ENCODE data around the gene CCR9.

Gene CCR9

DNA sequence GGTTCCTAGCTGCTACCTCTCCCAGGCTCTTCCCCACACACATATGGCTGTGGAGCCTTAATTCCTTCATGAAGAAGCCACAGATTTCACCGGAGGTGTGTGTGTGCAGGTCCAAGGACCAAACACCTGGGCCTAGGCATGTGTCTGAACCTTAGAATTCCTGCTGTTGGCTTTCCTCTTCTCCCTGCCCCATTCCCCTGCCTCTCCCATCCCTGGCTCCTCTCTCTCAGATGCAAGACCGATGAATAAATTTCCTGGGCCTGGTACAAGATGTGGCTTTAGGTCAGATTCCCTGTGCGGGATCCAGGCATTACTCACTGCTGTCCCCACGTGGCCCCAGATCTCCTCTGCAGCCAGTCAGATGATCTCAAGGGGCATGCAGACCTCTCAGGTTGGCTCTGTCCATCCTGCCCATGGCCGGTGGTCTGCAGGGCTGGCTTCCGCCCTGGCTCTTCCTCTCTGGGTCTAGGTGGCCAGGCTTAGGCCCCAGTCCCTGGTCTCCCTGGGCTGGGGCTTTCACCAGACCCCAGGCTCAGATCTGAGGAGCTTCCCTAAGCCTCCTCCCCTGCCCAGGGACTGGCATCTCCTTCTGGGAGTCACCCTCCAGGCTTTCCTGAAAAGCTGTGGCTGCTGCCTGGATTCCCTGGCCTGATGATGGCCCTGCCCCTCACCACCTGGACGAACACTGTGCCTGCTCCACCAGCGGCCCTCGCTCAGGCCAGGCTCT, 20.5 kb downstream of the CCR9 start:
- no peak overlapping the region for H3K27ac ChIP-seq (ENCODE audit: low read depth, low read length)
- no peaks in the 10 kb centered on the region for H3K9me3 ChIP-seq (ENCODE audit: insufficient read depth, low read length)
- no peak for TF ChIP-seq EZH2phosphoT487 (conservative IDR thresholded peaks at IDR 0.05; ENCODE audit: low read length)
- TF ChIP-seq, protein P1, sequence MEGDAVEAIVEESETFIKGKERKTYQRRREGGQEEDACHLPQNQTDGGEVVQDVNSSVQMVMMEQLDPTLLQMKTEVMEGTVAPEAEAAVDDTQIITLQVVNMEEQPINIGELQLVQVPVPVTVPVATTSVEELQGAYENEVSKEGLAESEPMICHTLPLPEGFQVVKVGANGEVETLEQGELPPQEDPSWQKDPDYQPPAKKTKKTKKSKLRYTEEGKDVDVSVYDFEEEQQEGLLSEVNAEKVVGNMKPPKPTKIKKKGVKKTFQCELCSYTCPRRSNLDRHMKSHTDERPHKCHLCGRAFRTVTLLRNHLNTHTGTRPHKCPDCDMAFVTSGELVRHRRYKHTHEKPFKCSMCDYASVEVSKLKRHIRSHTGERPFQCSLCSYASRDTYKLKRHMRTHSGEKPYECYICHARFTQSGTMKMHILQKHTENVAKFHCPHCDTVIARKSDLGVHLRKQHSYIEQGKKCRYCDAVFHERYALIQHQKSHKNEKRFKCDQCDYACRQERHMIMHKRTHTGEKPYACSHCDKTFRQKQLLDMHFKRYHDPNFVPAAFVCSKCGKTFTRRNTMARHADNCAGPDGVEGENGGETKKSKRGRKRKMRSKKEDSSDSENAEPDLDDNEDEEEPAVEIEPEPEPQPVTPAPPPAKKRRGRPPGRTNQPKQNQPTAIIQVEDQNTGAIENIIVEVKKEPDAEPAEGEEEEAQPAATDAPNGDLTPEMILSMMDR (IDR thresholded peaks at IDR 0.05; ENCODE audit: insufficient read depth, low read length, poor library complexity, severe bottlenecking): peak; percentile 42
- no peaks in the 10 kb centered on the region for H3K79me2 ChIP-seq (ENCODE audit: insufficient read depth, low read length)
- H3K9ac ChIP-seq (ENCODE audit: low read length): no peak overlapping the region
- no peaks in the 10 kb centered on the region for H3F3A ChIP-seq (ENCODE audit: insufficient read depth)
- H3K9me2 ChIP-seq (replicated peaks; ENCODE audit: insufficient read depth, low read length): no peaks in the 10 kb centered on the region
- no peak overlapping the region for H2AFZ ChIP-seq (ENCODE audit: low read depth, low read length, severe bottlenecking)
- H3K4me3 ChIP-seq (ENCODE audit: insufficient read depth, low read length, poor library complexity, severe bottlenecking): no peak overlapping the region
- no peaks in the 10 kb centered on the region for H4K20me1 ChIP-seq (ENCODE audit: low read depth, low read length)
- no peaks in the 10 kb centered on the region for H3K27me3 ChIP-seq (ENCODE audit: low read length)
- H3K4me2 ChIP-seq (ENCODE audit: low read depth, low read length, poor library complexity, severe bottlenecking): no peak overlapping the region
- H3K36me3 ChIP-seq (ENCODE audit: low read length): no peaks in the 10 kb centered on the region

- Histone ChIP-seq H3K4me3 (ENCODE audit: insufficient read depth, low read length, poor library complexity, severe bottlenecking) (no peak overlapping the region), H3K36me3 (ENCODE audit: low read length) (no peaks in the 10 kb centered on the region), H2AFZ (ENCODE audit: low read depth, low read length, severe bottlenecking) (no peak overlapping the region), H3K27ac (ENCODE audit: low read depth, low read length) (no peak overlapping the region), H3K79me2 (ENCODE audit: insufficient read depth, low read length) (no peaks in the 10 kb centered on the region), H3F3A (ENCODE audit: insufficient read depth) (no peaks in the 10 kb centered on the region), H3K4me2 (ENCODE audit: low read depth, low read length, poor library complexity, severe bottlenecking) (no peak overlapping the region), H3K9ac (ENCODE audit: low read length) (no peak overlapping the region), H3K27me3 (ENCODE audit: low read length) (no peaks in the 10 kb centered on the region), H4K20me1 (ENCODE audit: low read depth, low read length) (no peaks in the 10 kb centered on the region), H3K9me3 (ENCODE audit: insufficient read depth, low read length) (no peaks in the 10 kb centered on the region), H3K9me2 (replicated peaks; ENCODE audit: insufficient read depth, low read length) (no peaks in the 10 kb centered on the region)
- no peak for TF ChIP-seq EZH2phosphoT487 (conservative IDR thresholded peaks at IDR 0.05; ENCODE audit: low read length)
- TF ChIP-seq, protein P1 (IDR thresholded peaks at IDR 0.05; ENCODE audit: insufficient read depth, low read length, poor library complexity, severe bottlenecking): no peak
Observed at GRCh38 chr3:45907769-45908705, 21.7 kb downstream of the CCR9 start.

DNA sequence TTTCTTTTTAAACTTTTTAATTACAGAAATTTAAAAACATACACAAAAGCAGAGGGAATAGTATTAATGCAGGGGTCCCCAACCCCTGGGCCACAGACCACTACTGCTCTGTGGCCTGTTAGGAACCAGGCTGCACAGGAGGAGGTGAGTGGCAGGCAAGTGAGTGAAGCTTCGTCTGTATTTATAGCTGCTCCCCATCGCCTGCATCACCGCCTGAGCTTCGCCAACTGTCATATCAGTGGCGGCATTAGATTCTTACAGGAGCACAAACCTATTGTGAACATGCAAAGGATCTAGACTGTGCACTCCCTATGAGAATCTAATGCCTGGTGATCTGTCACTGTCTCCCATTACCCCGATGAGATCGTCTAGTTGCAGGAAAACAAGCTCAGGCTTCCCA, 22.4 kb downstream of the CCR9 start:
- Histone ChIP-seq H3K9ac (ENCODE audit: low read length) (no peak overlapping the region), H3K27me3 (ENCODE audit: low read length) (no peaks in the 10 kb centered on the region)
- TF ChIP-seq, protein P1 (IDR thresholded peaks at IDR 0.05; ENCODE audit: insufficient read depth, low read length, poor library complexity, severe bottlenecking): no peak
- no peak for TF ChIP-seq EZH2phosphoT487 (conservative IDR thresholded peaks at IDR 0.05; ENCODE audit: low read length)

More for the DNA sequence above, 22.4 kb downstream of the CCR9 start:
- no peaks in the 10 kb centered on the region for H3K36me3 ChIP-seq (ENCODE audit: low read length)
- H3F3A ChIP-seq (ENCODE audit: insufficient read depth): no peaks in the 10 kb centered on the region
- H4K20me1 ChIP-seq (ENCODE audit: low read depth, low read length): no peaks in the 10 kb centered on the region
- no peak overlapping the region for H3K27ac ChIP-seq (ENCODE audit: low read depth, low read length)
- H2AFZ ChIP-seq (ENCODE audit: low read depth, low read length, severe bottlenecking): no peak overlapping the region
- H3K9me2 ChIP-seq (replicated peaks; ENCODE audit: insufficient read depth, low read length): no peaks in the 10 kb centered on the region
- no peaks in the 10 kb centered on the region for H3K9me3 ChIP-seq (ENCODE audit: insufficient read depth, low read length)
- H3K4me3 ChIP-seq (ENCODE audit: insufficient read depth, low read length, poor library complexity, severe bottlenecking): no peak overlapping the region
- no peak overlapping the region for H3K4me2 ChIP-seq (ENCODE audit: low read depth, low read length, poor library complexity, severe bottlenecking)
- H3K79me2 ChIP-seq (ENCODE audit: insufficient read depth, low read length): no peaks in the 10 kb centered on the region
